HG03103 (cell line): ENCODE measurements around the gene FAM117B.
"Not testable (repeated sequence)": the region's sequence is repeated elsewhere in the genome, so short reads cannot be mapped to it uniquely, and the experiment has no call there.

Source experiments
- ATAC-seq: cut with Tn5 transposase; IDR thresholded peaks from one replicate; pipeline ENCODE4 v1.9.1; 2021; ENCODE audit warnings: low read depth; ENCODE audit not compliant: unreplicated experiment

The FAM117B gene

DNA sequence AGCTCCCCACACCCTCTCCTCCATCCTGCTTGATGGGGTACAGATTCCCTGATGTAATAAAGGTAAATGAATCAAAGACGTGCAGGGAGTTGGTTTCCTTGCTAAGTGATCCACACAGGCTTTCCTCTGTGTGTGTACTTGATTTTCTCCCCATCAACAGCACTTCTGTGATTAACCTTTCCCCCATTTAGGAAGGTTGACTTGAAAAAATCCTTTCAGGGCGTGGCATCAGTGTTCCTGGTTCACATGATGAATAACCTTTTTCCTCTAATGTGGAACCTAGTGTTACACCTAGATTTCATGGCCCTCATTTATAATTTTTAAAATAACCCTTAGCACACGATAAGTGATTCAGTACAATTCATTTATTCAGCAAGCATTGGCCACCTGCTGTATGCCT, 121.8 kb downstream of the FAM117B start:
- ATAC-seq = no peak

DNA sequence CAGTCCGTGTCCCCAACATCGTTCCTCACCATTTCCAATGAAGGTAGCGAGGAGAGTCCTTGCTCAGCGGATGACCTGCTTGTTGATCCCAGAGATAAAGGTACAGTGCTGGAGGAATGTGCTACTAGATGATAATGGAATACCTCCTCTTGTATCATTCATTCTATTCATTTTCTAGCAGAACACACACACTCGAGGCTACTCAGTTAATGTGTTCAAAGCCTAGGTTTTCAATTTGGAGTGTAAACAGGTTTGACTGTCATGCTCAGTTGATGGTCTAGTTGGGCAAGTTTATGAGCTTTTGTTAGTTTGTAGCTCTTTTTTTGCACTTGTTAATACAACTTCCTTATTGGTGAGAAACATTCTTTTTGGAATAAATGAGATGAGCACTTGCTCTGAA, 122.6 kb downstream of the FAM117B start:
- no peak for ATAC-seq

GRCh38 chr2:202758128-202758527, 123.4 kb downstream of the FAM117B start:
- no peak for ATAC-seq

DNA sequence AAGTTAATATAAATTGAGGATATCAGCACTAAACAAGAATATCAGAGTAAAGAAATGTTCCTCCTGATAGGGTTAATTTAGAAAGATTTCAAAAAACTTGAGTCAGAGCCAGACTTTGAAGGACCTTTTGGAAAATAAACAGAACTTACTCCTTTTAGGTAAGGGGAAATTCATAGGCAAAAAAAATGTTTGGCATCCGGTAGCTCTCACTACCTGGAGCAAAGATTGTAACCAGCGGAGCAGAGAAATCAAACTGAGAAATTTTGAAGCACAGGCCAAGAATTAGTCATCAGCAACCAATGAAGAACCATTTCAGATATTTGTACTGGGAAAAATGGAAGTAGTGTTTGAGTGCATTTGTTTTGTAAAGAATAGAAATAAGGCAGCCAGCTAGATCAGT, 123.8 kb downstream of the FAM117B start:
- ATAC-seq = no peak

DNA sequence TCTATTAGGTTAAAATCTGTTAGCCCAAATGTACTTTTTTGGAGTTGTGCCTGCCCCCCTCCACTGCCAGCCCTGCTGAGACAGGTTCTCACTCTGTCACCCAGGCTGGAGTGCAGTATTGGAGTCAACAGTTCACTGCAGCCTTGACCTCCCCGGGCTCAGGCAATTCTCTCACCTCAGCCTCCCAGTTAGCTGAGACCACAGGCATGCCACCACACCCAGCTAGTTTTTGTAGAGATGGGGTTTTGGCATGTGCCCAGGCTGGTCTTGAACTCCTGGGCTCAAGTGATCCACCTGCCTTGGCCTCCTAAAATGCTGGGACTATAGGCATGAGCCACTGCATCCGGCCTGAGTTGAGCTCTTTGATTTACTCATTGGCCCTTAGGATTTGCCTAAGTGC, 126.1 kb downstream of the FAM117B start:
- no peak for ATAC-seq

GRCh38 chr2:202762556-202762955, 127.8 kb downstream of the FAM117B start:
- no peak for ATAC-seq

GRCh38 chr2:202763916-202764315, 129.1 kb downstream of the FAM117B start:
- ATAC-seq = no peak

DNA sequence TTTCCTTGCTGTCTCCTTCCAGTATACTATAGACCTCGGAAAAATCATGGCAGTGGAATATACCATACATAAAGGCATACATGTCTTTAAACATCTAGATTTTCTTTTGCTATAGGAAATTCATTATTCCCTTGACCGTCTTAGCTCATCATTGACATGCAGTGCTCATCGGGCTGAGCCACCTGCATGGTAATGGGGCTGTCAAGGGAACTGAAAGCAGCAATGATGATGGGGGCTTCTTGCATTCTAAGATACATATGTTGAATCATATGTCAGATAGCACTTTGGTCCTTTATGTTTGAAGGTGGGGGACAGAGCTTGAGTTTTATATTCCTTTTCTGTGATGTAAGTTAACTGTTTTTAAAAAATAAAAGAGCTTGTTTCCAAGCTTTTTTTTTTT, 130.2 kb downstream of the FAM117B start:
- ATAC-seq = no peak

DNA sequence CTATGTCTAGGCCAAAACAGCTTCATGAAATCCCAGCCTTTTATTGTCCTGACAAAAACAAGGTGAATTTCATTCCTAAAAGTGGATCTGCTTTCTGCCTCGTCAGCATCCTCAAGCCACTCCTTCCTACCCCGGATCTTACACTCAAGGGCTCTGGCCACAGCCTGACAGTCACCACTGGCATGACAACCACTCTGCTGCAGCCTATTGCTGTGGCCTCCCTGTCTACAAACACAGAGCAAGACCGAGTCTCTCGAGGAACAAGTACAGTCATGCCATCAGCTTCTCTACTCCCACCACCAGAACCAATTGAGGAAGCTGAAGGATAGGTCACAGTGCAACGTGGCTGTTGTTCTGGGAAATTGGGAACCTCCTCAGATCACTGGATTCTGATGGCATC, 130.7 kb downstream of the FAM117B start:
- ATAC-seq = no peak

GRCh38 chr2:202768273-202768672, 133.5 kb downstream of the FAM117B start:
- ATAC-seq = no peak

DNA sequence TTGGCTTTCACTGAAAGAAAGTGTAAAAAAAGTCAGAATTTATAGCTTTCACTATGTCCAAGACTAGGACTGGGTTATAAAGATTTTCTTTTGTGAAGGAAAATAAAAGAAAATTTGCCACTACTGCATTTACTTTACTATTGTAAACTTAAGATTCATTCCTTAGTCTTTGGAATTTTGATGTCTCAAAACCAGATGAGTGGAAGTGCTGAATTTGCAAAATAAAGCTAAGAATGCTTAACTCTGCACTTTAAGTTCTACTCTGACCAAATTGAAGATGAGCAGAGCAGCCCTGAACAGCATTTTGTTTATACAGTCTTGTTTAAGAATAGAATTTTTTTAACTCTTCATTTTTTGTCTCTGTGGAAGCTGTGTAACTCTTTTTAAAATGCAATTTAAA, 134.4 kb downstream of the FAM117B start:
- no peak for ATAC-seq

DNA sequence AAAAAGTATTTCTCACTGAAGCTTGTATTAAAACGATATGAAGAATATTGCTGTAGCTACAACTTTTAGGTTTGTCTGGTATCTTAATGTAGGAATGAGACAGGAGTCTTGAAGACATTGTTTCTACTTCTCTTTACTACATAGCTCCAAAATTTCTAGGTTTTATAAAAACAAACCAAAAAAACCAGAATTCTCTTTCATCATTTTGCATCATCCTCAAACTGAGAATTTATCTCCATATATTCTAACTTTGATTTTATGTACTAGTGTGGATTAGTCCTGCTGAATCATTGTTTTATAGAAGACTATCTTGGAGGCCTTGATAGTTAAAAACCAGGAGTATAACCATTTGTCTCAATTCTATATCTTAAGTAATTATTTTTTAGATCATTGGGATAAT, 136.6 kb downstream of the FAM117B start:
- no peak for ATAC-seq

DNA sequence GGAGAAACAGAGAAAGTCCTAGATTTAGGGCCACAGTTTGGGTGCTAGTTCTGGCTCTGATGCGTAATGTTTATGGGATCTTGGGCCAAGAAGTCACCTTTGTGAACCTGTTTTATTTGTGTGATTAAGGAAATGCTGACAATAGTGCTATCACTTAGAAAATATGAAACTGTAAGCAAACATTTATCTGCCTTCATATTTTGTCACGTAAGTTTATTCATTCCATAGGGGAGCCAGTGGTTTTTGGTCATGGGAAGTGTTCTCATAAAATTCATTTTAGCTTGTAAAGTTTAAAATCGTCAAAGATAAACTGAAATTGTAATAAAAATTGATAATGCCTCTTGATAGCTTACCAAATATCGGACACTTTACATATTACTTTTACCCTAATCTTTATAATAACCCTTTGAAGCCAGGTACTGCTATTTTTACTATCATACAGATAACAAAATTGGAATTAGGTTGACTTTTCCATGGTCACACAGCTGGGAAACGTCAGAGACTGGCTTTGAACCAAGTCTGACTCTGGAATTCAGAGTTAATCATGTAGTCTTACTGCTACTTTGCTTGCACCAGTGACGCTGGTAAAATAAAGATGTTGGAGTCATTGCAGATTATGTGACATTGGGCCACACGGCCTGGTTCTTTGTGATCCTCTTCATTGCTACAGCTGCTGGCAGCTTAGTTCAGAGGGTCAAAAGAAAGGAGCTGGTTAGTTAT, 137.1 kb downstream of the FAM117B start:
- no peak for ATAC-seq

GRCh38 chr2:202773301-202773973, 138.7 kb downstream of the FAM117B start:
- ATAC-seq = no peak

DNA sequence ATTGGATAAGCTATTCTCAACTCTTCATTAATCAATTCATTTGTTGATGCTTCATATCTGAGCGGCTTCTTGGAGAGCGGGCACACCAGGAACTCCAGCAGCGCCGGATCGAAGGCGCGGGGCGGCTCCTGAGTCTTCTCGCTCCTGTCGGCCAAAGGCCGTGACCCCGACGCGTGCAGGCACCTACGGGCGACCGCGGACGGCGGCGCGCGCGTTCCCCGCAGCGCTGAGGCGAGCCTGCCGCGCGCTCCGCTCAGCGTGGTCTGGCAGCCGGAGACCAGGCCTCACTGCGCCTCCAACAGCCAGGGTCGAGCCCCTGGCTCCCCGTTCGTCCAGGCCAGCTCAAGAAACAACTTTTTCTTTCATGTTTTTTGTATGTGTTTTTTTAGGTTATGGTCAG, 139.3 kb downstream of the FAM117B start:
- ATAC-seq = no peak

- ATAC-seq = no peak
These were observed 143.4 kb downstream of the FAM117B start for GRCh38 chr2:202778217-202778616.

GRCh38 chr2:202780514-202781021, 145.8 kb downstream of the FAM117B start:
- peak; percentile 94 for ATAC-seq

DNA sequence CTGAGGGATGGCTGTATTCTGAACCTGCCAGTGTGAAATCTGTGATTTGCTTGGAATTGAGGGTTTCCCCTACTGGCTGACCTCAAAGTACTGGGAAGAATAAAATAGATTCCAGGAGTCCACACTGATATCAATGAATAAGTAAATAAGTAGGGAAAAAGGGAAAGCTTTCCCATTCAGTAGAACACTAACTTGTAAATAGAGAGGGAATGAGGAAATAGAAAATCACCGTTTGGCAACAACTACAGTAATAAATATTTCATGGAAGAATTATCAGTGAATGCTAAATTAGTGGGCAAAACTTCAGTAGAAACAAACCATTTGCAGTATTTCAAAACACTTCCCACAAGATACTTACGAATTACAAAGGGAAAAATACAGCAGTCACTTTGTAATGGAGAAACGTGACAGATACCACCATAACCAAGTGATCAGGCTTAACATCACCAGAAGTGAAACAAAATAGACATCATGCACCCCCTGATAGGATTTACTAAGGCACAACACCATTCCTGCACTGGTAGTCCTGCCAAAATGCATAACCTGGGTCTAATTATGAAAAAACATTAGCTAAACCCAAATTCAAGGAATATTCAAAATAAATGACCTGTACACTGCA, 148.3 kb downstream of the FAM117B start:
- no peak for ATAC-seq

DNA sequence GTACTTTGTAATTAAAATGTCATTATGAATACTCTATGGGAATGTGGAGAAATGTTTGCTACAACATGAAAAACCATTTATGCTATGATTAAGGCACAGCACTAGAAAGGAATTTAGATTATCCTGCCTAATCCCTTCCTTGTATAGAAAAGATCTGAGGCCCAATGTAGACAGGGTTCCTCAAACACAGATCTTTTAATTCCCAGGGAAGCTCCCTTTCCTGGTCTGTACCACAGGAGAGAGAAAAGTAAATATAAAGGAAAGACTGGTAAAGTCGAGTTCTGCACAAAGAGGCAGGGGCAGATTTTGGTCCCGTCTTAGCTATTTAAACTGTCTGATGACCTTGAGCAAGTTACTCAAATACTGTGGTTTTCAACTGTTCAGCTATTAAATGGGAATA, 152.1 kb downstream of the FAM117B start:
- ATAC-seq = no peak

GRCh38 chr2:202790676-202791075, 155.9 kb downstream of the FAM117B start:
- no peak for ATAC-seq

- ATAC-seq = no peak
These were observed 163.2 kb downstream of the FAM117B start for GRCh38 chr2:202797944-202798343.

GRCh38 chr2:202805911-202806310, 171.1 kb downstream of the FAM117B start:
- not testable (repeated sequence) for ATAC-seq
